Peyer's patch (tissue), 4 donors: ENCODE data around the gene AXIN1. TPM values are rescaled to one million over a fixed set of nuclear protein-coding genes. Genes with fewer than 3 reads are reported as not detected.
"Not testable (repeated sequence)": the region's sequence is repeated elsewhere in the genome, so short reads cannot be mapped to it uniquely, and the experiment has no call there.

ENCODE experiments used
- DNase-seq, 3 donors: peaks; one replicate each; pipeline ENCODE4 v3.0.0-alpha.2; 2017 to 2019
- H3K27ac ChIP-seq, 4 donors: fragments of 200-600 bp; sonication (generic); one replicate each; pipeline ENCODE4 v1.5.1; 2016 to 2019
- H3K27me3 ChIP-seq, 2 donors: fragments of 200-600 bp; sonication (generic); one replicate each; pipeline ENCODE4 v1.5.1; 2019
- H3K36me3 ChIP-seq, 3 donors: fragments of 200-600 bp; sonication (generic); one replicate each; pipeline ENCODE4 v1.5.1; 2016 to 2019
- H3K4me1 ChIP-seq, 4 donors: fragments of 200-600 bp; sonication (generic); one replicate each; pipeline ENCODE4 v1.5.1; 2016 to 2019
- H3K4me3 ChIP-seq, 4 donors: fragments of 200-600 bp; sonication (generic); 1 replicate in 3 of 4; 2 replicates in 1 of 4; pipeline ENCODE4 v1.5.1; 2016 to 2019; ENCODE audit warnings: mild to moderate bottlenecking in 1 of 4
- H3K9me3 ChIP-seq, 4 donors: fragments of 200-600 bp; sonication (generic); one replicate each; pipeline ENCODE4 v1.5.1; 2016 to 2019; ENCODE audit warnings: mild to moderate bottlenecking in 1 of 4
- POLR2A ChIP-seq, 2 donors: fragments of 450-650 bp; IDR thresholded peaks; one replicate each; pipeline ENCODE4 v1.5.1; 2017; ENCODE audit warnings: antibody characterized with exemption in 2 of 2, mild to moderate bottlenecking in 2 of 2, moderate library complexity in 2 of 2
- total RNA-seq, 4 donors: library from RNA; depleted of rRNA; stranded (reverse); fragments of >200 nt; gene quantifications; one replicate each; pipeline ENCODE4 v1.1.0, GENCODE V29; 2016
- TF ChIP-seq, protein P1 (sequence below), 6 experiments: fragments of 450-650 bp in 4 of 6; fragments of 200-600 bp in 2 of 6; sonication (generic) in 1 of 6; IDR thresholded peaks; one replicate each; pipeline ENCODE4 v1.5.1; 2017 to 2019; ENCODE audit warnings: antibody characterized with exemption in 6 of 6, mild to moderate bottlenecking in 3 of 6, moderate library complexity in 1 of 6

AXIN1 gene
- total RNA-seq, 4 donors from 2014 or later: 31.4 to 47.2 (median 37.3) TPM

DNA sequence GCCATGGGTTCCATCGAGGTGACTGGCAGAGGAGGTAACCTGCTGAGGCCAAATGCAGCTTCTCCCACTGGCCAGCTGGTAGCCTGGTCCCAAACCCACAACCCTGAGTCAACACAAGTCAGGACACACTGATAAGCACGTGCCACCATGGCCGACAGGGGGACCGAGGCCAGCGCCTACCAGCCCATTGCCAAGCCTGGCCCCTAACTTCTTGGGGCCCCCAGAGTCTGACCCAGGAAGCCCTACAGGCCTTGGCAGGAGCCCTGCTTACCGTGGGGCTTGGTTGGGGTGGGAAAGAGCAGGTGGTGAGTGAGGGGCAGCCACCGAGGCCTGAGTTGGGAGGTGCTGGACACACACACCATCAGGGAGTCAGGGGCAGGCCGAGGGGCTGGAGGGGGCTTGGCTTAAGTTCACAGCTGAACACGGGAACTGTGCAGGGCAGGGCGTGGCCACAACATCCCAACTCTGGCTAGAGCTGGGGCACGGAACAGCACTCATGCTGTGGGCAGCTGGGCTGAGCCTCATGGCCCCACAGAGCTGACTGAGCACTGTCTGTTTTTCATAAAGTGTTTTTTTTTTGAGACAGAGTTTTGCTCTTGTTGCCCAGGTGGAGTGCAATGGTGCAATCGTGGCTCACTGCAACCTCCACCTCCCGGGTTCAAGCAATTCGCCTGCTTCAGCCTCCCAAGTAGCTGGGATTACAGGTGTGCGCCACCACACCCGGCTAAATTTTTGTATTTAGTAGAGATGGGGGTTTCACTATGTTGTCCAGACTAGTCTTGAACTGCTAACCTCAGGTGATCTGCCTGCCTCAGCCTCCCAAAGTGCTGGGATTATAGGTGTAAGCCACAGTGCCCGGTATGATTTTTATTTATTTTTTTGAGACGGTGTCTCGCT is 12.3 kb upstream of the AXIN1 start:
- DNase-seq: no peak
- H3K4me3 ChIP-seq: no peak overlapping the region
- no peak overlapping the region for H3K27ac ChIP-seq
- no peak for TF ChIP-seq POLR2A (IDR thresholded peaks at IDR 0.05)
- TF ChIP-seq, protein P1, sequence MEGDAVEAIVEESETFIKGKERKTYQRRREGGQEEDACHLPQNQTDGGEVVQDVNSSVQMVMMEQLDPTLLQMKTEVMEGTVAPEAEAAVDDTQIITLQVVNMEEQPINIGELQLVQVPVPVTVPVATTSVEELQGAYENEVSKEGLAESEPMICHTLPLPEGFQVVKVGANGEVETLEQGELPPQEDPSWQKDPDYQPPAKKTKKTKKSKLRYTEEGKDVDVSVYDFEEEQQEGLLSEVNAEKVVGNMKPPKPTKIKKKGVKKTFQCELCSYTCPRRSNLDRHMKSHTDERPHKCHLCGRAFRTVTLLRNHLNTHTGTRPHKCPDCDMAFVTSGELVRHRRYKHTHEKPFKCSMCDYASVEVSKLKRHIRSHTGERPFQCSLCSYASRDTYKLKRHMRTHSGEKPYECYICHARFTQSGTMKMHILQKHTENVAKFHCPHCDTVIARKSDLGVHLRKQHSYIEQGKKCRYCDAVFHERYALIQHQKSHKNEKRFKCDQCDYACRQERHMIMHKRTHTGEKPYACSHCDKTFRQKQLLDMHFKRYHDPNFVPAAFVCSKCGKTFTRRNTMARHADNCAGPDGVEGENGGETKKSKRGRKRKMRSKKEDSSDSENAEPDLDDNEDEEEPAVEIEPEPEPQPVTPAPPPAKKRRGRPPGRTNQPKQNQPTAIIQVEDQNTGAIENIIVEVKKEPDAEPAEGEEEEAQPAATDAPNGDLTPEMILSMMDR (IDR thresholded peaks at IDR 0.05): no peak
- H3K9me3 ChIP-seq: no peaks in the 10 kb centered on the region
- H3K4me1 ChIP-seq: peaks cover 0 to 9% (median 7%) of the 10 kb centered on the region in 4 donors
- H3K36me3 ChIP-seq: peaks cover 0 to 27% (median 0%) of the 10 kb centered on the region in 3 donors
- no peaks in the 10 kb centered on the region for H3K27me3 ChIP-seq

DNA sequence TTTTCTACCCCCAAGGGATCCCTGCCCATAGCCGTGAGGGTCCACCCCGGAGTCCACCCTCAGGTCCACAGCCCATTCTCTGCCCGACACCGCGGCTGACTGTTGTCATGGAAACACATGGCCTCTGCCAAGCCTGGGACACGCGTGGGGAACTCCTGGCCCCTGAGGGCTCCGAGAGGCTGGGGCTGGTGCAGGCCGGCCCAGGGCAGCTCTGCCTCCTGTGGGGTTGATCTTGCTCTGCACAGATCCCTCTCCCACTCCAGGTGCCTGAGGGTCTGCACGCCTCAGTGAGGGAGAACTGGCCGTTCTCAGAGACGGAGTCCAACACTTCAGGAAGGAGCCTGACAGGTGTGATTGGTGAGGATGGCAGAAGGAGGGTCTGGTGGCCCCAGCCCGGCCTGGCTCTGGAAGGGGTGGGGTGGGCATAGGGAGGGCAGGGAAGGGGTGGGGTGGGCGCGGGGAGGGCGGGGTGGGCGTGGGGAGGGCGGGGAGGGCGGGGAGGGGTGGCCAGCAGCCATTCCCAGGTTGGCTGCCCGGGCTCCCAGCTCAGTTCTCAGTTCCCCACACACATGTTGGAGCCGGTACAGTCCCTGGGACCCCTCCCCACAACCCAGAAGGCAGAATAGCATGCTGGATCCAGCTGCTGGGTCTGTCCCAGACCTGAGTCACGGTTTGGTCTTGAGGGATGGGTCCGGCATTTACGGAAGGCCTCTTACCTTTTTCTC is 11.4 kb upstream of the AXIN1 start:
- TF ChIP-seq, protein P1 (IDR thresholded peaks at IDR 0.05): no peak
- TF ChIP-seq POLR2A (IDR thresholded peaks at IDR 0.05): no peak

DNA sequence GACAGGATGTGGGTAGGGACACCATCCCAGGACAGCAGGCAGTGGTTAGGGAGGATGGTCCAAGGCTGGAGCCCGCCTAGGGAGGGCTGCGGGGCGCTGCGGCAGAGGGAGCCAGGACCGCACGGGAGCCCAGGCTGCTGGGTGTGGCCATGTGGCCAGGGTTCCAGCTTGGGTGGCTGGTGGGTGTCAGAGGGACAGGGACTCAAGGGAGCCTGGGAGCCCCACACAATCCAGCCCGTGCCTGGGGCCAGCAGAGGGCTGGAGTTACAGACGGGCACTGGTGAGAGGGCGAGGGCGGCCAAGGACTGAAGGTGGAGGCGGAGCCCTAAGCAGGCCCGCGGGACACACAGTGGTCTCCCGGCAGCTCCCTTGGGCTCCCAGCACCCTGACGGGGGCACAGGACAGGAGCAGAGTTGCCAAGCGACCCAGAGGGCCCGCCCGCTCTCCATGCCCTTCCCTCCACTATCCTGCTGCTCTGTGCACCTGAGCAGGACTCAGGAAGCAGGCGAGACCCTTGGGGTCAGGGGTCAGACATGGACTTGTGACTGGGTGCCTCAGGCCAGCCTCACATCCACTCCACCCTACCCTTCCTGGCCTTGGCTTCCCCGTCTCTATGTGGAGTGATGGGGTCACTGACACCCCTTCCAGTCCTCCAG is 10.7 kb upstream of the AXIN1 start:
- H3K4me1 ChIP-seq: peaks cover 0 to 4% (median 2%) of the 10 kb centered on the region in 4 donors
- no peaks in the 10 kb centered on the region for H3K27me3 ChIP-seq
- H3K36me3 ChIP-seq: peaks cover 0 to 17% (median 0%) of the 10 kb centered on the region in 3 donors
- no peak for DNase-seq
- TF ChIP-seq, protein P1 (IDR thresholded peaks at IDR 0.05): no peak
- TF ChIP-seq POLR2A (IDR thresholded peaks at IDR 0.05): no peak
- H3K4me3 ChIP-seq: no peak overlapping the region
- no peaks in the 10 kb centered on the region for H3K9me3 ChIP-seq
- H3K27ac ChIP-seq: no peak overlapping the region

More for the DNA sequence above, 11.4 kb upstream of the AXIN1 start:
- no peak for DNase-seq
- Histone ChIP-seq H3K36me3 (peaks cover 0 to 24% (median 0%) of the 10 kb centered on the region in 3 donors), H3K27me3 (no peaks in the 10 kb centered on the region), H3K4me1 (peaks cover 0 to 4% (median 2%) of the 10 kb centered on the region in 4 donors), H3K4me3 (no peak overlapping the region), H3K9me3 (no peaks in the 10 kb centered on the region), H3K27ac (no peak overlapping the region)

DNA sequence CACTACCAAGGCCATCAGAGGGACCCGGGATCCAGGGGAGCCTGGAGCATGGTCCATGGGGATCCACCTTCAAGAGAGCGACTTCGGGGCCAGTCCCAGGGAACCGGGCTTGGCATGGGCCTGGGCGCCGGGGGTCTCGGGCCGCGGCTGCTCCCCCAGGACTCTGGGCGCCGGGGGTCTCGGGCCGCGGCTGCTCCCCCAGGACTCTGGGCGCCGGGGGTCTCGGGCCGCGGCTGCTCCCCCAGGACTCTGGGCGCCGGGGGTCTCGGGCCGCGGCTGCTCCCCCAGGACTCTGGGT is 10.1 kb upstream of the AXIN1 start:
- not testable (repeated sequence) for DNase-seq, H3K9me3 ChIP-seq, H3K4me1 ChIP-seq, H3K4me3 ChIP-seq, H3K27ac ChIP-seq, H3K27me3 ChIP-seq
- peaks cover 0 to 11% (median 0%) of the 10 kb centered on the region in 3 donors for H3K36me3 ChIP-seq

DNA sequence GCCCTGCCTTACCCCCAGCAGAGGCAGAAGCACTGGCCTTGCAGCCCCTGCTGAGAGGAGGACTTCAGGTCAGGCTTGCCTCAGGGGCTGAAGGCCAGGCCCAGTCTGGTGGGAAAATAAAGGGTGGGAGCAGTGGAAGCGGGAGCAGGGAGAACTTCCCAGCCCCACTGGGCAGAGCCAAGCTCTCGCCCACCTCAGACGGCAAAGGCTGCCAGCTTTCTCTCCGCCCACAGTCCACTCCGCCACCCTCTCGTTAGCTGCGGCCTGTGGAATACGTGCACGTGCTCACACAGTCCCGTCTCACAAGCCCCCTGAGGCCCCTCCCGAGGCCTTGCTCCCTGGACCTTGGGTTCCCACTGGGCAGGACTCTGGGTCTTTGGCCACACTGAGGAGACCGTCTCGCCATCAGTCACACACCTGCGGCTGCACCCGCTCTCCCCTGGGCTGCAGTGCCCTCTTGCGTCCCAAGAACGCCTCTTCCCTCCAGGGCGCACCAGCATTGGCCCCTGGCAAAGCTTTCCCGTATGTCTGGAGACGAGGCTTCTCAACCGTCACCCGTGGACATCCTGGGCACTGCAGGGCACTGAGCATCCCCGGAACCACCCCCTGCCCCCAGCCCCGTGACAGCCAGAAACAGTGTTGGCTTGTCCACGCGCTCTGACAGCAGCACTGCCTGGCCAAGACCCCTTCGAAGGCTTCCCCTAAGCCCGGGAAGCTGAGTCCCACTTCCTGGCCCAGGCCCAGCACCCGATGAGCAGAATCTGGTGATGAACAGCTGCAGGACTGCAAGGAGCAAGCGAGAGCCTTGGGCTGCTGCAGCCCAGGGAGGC is 9.6 kb upstream of the AXIN1 start:
- DNase-seq: peak; percentile 66 to 90 (median 87)
- no peak overlapping the region for H3K27ac ChIP-seq
- H3K36me3 ChIP-seq: peaks cover 0 to 6% (median 0%) of the 10 kb centered on the region in 3 donors
- no peaks in the 10 kb centered on the region for H3K9me3 ChIP-seq
- H3K4me1 ChIP-seq: peaks cover 0 to 4% (median 2%) of the 10 kb centered on the region in 4 donors
- H3K27me3 ChIP-seq: no peaks in the 10 kb centered on the region
- no peak overlapping the region for H3K4me3 ChIP-seq
- TF ChIP-seq POLR2A (IDR thresholded peaks at IDR 0.05): no peak
- TF ChIP-seq, protein P1 (IDR thresholded peaks at IDR 0.05): peak; percentile 61 to 91 (median 81)
